OCI-LY1 (cell line): Measurements from ENCODE around the gene PHF20.
"Not testable (repeated sequence)": the region's sequence is repeated elsewhere in the genome, so short reads cannot be mapped to it uniquely, and the experiment has no call there.

Source experiments
- H2AFZ ChIP-seq: fragments of 200-600 bp; sonication (generic), shearing (Covaris generic); 2 replicates; pipeline ENCODE4 v1.6.0; 2014; ENCODE audit warnings: antibody characterized with exemption, mild to moderate bottlenecking, low read length
- H3F3A ChIP-seq: fragments of 200-600 bp; sonication (generic), shearing (Covaris generic); 2 replicates; pipeline ENCODE4 v1.6.0; 2014; ENCODE audit warnings: mild to moderate bottlenecking, antibody characterized with exemption, low read length, moderate library complexity; ENCODE audit not compliant: insufficient read depth
- H3K27ac ChIP-seq: fragments of 200-600 bp; sonication (generic); 2 replicates; pipeline ENCODE4 v1.5.1; 2014; ENCODE audit warnings: low read length, mixed run types, mild to moderate bottlenecking, low read depth; ENCODE audit not compliant: poor library complexity, severe bottlenecking
- H3K27me3 ChIP-seq: fragments of 200-600 bp; sonication (generic); 2 replicates; pipeline ENCODE4 v1.6.0; 2014; ENCODE audit warnings: antibody characterized with exemption, mild to moderate bottlenecking, low read length, moderate library complexity; ENCODE audit not compliant: insufficient read depth
- H3K36me3 ChIP-seq: fragments of 200-600 bp; sonication (generic); 2 replicates; pipeline ENCODE4 v1.6.1; 2014; ENCODE audit warnings: mild to moderate bottlenecking, antibody characterized with exemption, low read length, moderate library complexity, mixed read lengths; ENCODE audit not compliant: insufficient read depth
- H3K4me1 ChIP-seq: fragments of 200-600 bp; sonication (generic); 2 replicates; pipeline ENCODE4 v1.5.1; 2014; ENCODE audit warnings: mild to moderate bottlenecking, low read length, moderate library complexity; ENCODE audit not compliant: insufficient read depth, severe bottlenecking
- H3K4me2 ChIP-seq: fragments of 200-600 bp; sonication (generic), shearing (Covaris generic); 2 replicates; pipeline ENCODE4 v1.6.1; 2014; ENCODE audit warnings: low read length
- H3K4me3 ChIP-seq: fragments of 200-600 bp; sonication (generic); 2 replicates; pipeline ENCODE4 v1.5.1; 2014; ENCODE audit warnings: low read length, low read depth, mild to moderate bottlenecking, mixed read lengths; ENCODE audit not compliant: poor library complexity, severe bottlenecking
- H3K79me2 ChIP-seq: fragments of 200-600 bp; shearing (Covaris generic); 2 replicates; pipeline ENCODE4 v1.6.1; 2016; ENCODE audit warnings: mixed run types, low read length, mixed read lengths; ENCODE audit not compliant: insufficient read depth
- H3K9ac ChIP-seq: fragments of 200-600 bp; sonication (generic), shearing (Covaris generic); 2 replicates; pipeline ENCODE4 v1.6.1; 2014; ENCODE audit warnings: mild to moderate bottlenecking, low read length, mixed read lengths
- H3K9me2 ChIP-seq: fragments of 200-600 bp; sonication (generic), shearing (Covaris generic); 2 replicates; pipeline ENCODE4 v1.6.1; 2014; ENCODE audit warnings: low read depth, mild to moderate bottlenecking, low read length, mixed read lengths
- H3K9me3 ChIP-seq: fragments of 200-600 bp; shearing (Covaris generic); 2 replicates; pipeline ENCODE4 v1.6.1; 2014; ENCODE audit warnings: low read length, mixed read lengths
- H4K20me1 ChIP-seq: fragments of 200-600 bp; sonication (generic), shearing (Covaris generic); 2 replicates; pipeline ENCODE4 v1.6.0; 2016; ENCODE audit warnings: mild to moderate bottlenecking, low read length; ENCODE audit not compliant: insufficient read depth
- CTCF ChIP-seq: fragments of 200-600 bp; sonication (generic), shearing (Covaris generic); IDR thresholded peaks from 2 replicates; pipeline ENCODE4 v1.5.1; 2017; ENCODE audit warnings: mild to moderate bottlenecking, antibody characterized with exemption, low read length, moderate library complexity, mixed read lengths
- EZH2 ChIP-seq: fragments of 200-600 bp; sonication (generic), shearing (Covaris generic); IDR thresholded peaks from 2 replicates; pipeline ENCODE4 v1.8.0; 2017; ENCODE audit warnings: borderline replicate concordance, mixed run types, mild to moderate bottlenecking, antibody characterized with exemption, low read length, moderate library complexity, mixed read lengths

Gene PHF20

GRCh38 chr20:35878113-35878625 lies 106.4 kb downstream of the PHF20 start:
- Histone ChIP-seq H3K4me1 (no peaks in the 10 kb centered on the region), H3K36me3 (peaks cover 21% of the 10 kb centered on the region; the same call in 1 of the 2 replicates), H3K27me3 (no peaks in the 10 kb centered on the region), H2AFZ (no peak overlapping the region), H3K9me3 (no peaks in the 10 kb centered on the region), H3K79me2 (no peaks in the 10 kb centered on the region), H3K9ac (no peak overlapping the region), H3F3A (no peaks in the 10 kb centered on the region), H3K27ac (no peak overlapping the region), H4K20me1 (no peaks in the 10 kb centered on the region), H3K4me2 (no peak overlapping the region), H3K4me3 (no peak overlapping the region), H3K9me2 (no peaks in the 10 kb centered on the region)
- TF ChIP-seq EZH2 (no peak), CTCF (no peak)

- Histone ChIP-seq H3K36me3 (peaks cover 3% of the 10 kb centered on the region; the same call in 1 of the 2 replicates), H3K9me2 (no peaks in the 10 kb centered on the region), H3K27me3 (no peaks in the 10 kb centered on the region), H3K4me3 (no peak overlapping the region), H3K4me1 (no peaks in the 10 kb centered on the region), H3K79me2 (no peaks in the 10 kb centered on the region), H3F3A (no peaks in the 10 kb centered on the region), H3K27ac (no peak overlapping the region), H4K20me1 (no peaks in the 10 kb centered on the region), H3K9me3 (no peaks in the 10 kb centered on the region), H2AFZ (no peak overlapping the region), H3K9ac (no peak overlapping the region), H3K4me2 (no peak overlapping the region)
- no peak for TF ChIP-seq EZH2
- no peak for TF ChIP-seq CTCF
Measured at GRCh38 chr20:35881676-35882075, 109.9 kb downstream of the PHF20 start.

GRCh38 chr20:35882427-35883161 lies 110.8 kb downstream of the PHF20 start:
- not testable (repeated sequence) for H3K36me3 ChIP-seq, H3K4me2 ChIP-seq, H3K9ac ChIP-seq, H3K79me2 ChIP-seq, H3F3A ChIP-seq, H3K27me3 ChIP-seq, H3K27ac ChIP-seq, H4K20me1 ChIP-seq, H3K4me3 ChIP-seq, H3K4me1 ChIP-seq, H3K9me3 ChIP-seq, H3K9me2 ChIP-seq, H2AFZ ChIP-seq

- no peaks in the 10 kb centered on the region for H3F3A ChIP-seq
- H2AFZ ChIP-seq: no peak overlapping the region
- H3K36me3 ChIP-seq: peaks cover 3% of the 10 kb centered on the region; the same call in 1 of the 2 replicates
- no peaks in the 10 kb centered on the region for H3K27me3 ChIP-seq
- no peaks in the 10 kb centered on the region for H3K9me3 ChIP-seq
- H4K20me1 ChIP-seq: no peaks in the 10 kb centered on the region
- no peaks in the 10 kb centered on the region for H3K79me2 ChIP-seq
- no peak for TF ChIP-seq CTCF
- no peak for TF ChIP-seq EZH2
- H3K4me3 ChIP-seq: no peak overlapping the region
- no peak overlapping the region for H3K9ac ChIP-seq
- no peak overlapping the region for H3K4me2 ChIP-seq
- H3K9me2 ChIP-seq: no peaks in the 10 kb centered on the region
- H3K4me1 ChIP-seq: no peaks in the 10 kb centered on the region
- H3K27ac ChIP-seq: no peak overlapping the region
Measured at GRCh38 chr20:35883336-35883777, 111.5 kb downstream of the PHF20 start.
